Ovary (tissue), 9 donors: ENCODE results near the gene CROCC. TPM values are rescaled to one million over a fixed set of nuclear protein-coding genes. Genes with fewer than 3 reads are reported as not detected.
A peak's percentile ranks its signal among the peaks of the same experiment; 100 is the strongest.

ENCODE experiments used
- DNase-seq, 5 donors: peaks; one replicate each; pipeline ENCODE4 v3.0.0-alpha.2; 2019 to 2020
- H3K27ac ChIP-seq, 2 donors: fragments of 200-600 bp; one replicate each; pipeline versions ENCODE4 v1.5.1 to v1.8.0; 2019 to 2022
- H3K27me3 ChIP-seq: fragments of 200-600 bp; one replicate; pipeline ENCODE4 v1.8.0; 2022
- H3K36me3 ChIP-seq: fragments of 200-600 bp; sonication (generic); one replicate; pipeline ENCODE4 v1.5.1; 2019
- H3K4me1 ChIP-seq: one replicate; pipeline ENCODE4 v1.8.1; 2013; ENCODE audit warnings: mild to moderate bottlenecking, moderate library complexity; ENCODE audit not compliant: insufficient read depth
- H3K4me3 ChIP-seq: fragments of 200-600 bp; sonication (generic); one replicate; pipeline ENCODE4 v1.5.1; 2017
- H3K9me3 ChIP-seq, 2 donors: fragments of 200-600 bp in 1 of 2; sonication (generic) in 1 of 2; one replicate each; pipeline versions ENCODE4 v1.5.1 to v1.8.1; 2013 to 2019; ENCODE audit warnings: mild to moderate bottlenecking in 1 of 2, moderate library complexity in 1 of 2
- EP300 ChIP-seq: sonication (generic); formaldehyde crosslinking; IDR thresholded peaks from one replicate; pipeline ENCODE4 v1.6.1; 2017; ENCODE audit warnings: antibody characterized with exemption
- POLR2A ChIP-seq: fragments of 450-650 bp; IDR thresholded peaks from one replicate; pipeline ENCODE4 v1.6.1; 2017; ENCODE audit warnings: antibody characterized with exemption, mild to moderate bottlenecking, moderate library complexity
- WGBS, 3 donors: extraction: QIAGEN DNeasy Blood & Tissue Kit in 1 of 3; methylation state at CpG; one replicate each; pipeline versions ENCODE4 v1.1.5 to v1.1.7; 2013 to 2017; 5-methylcytosine and 5-hydroxymethylcytosine counted together
- intact Hi-C, 4 donors: fragments of 100-400 bp; cut with DNase I; formaldehyde crosslinking; loops; one replicate each; pipeline versions ENCODE4 v1.11.0 to v1.15.1; 2022 to 2023
- polyA plus RNA-seq, 2 donors: library from polyadenylated mRNA; stranded (reverse); fragments of 200-250 nt in 1 of 2; fragments of 350-450 nt in 1 of 2; fragmentation: Illumina TruSeq in 1 of 2; extraction: RNeasy Lipid Tissue Mini Kit (QIAGEN cat#74804) in 1 of 2; gene quantifications; one replicate each; pipeline ENCODE4 v1.2.3, GENCODE V29; 2013 to 2014
- total RNA-seq, 7 donors: library from RNA; depleted of rRNA in 2 of 7; stranded (reverse); fragments of >200 nt in 2 of 7; fragmentation: NEBNext Ultra II Directional in 3 of 7; extraction: Animal tissue kit (Norgen Biotek cat#: 25700) in 3 of 7; gene quantifications; one replicate each; pipeline versions ENCODE4 v1.1.0 to v1.2.4, GENCODE V29; 2016 to 2023
- TF ChIP-seq, protein P1 (sequence below), 3 donors: fragments of 450-650 bp in 2 of 3; fragments of 200-600 bp in 1 of 3; IDR thresholded peaks; one replicate each; pipeline versions ENCODE4 v1.5.1 to v1.8.0; 2016 to 2022; ENCODE audit warnings: antibody characterized with exemption in 3 of 3, mild to moderate bottlenecking in 1 of 3
- donor health status: DM: no; HTN: no; CAD: no; lungs with moderate emphysema.
- donor health status: DM: no; HTN: no; CAD: no.
- donor health status: Bipolar disorder and iron deficiency.
- donor health status: DM: yes; HTN: yes; CAD: no.
- donor health status: DM: no; HTN: no; CAD: no.
- donor health status: DM: yes; HTN: yes; CAD: no.

CROCC gene
- total and polyA plus RNA-seq, 9 donors: 1.7 to 49.1 (median 33.6) TPM

- intact Hi-C loops: no loop called here
- no peak overlapping the region for H3K4me3 ChIP-seq
- peaks cover 14% of the 10 kb centered on the region for H3K4me1 ChIP-seq
- TF ChIP-seq EP300: no peak
- TF ChIP-seq, protein P1, sequence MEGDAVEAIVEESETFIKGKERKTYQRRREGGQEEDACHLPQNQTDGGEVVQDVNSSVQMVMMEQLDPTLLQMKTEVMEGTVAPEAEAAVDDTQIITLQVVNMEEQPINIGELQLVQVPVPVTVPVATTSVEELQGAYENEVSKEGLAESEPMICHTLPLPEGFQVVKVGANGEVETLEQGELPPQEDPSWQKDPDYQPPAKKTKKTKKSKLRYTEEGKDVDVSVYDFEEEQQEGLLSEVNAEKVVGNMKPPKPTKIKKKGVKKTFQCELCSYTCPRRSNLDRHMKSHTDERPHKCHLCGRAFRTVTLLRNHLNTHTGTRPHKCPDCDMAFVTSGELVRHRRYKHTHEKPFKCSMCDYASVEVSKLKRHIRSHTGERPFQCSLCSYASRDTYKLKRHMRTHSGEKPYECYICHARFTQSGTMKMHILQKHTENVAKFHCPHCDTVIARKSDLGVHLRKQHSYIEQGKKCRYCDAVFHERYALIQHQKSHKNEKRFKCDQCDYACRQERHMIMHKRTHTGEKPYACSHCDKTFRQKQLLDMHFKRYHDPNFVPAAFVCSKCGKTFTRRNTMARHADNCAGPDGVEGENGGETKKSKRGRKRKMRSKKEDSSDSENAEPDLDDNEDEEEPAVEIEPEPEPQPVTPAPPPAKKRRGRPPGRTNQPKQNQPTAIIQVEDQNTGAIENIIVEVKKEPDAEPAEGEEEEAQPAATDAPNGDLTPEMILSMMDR (IDR thresholded peaks at IDR 0.05): no peak
- TF ChIP-seq POLR2A: no peak
- H3K9me3 ChIP-seq: no peaks in the 10 kb centered on the region
- H3K36me3 ChIP-seq: no peaks in the 10 kb centered on the region
- no peaks in the 10 kb centered on the region for H3K27me3 ChIP-seq
- DNase-seq: no peak
- WGBS, 3 donors: 86 to 91% (median 88%) methylated on average over 20 to 21 of the region's 21 CpGs
- peak overlapping the region in 1 of 2 donors; percentile 20 for H3K27ac ChIP-seq
Measured at GRCh38 chr1:16967962-16968361, 46.2 kb downstream of the CROCC start.

DNA sequence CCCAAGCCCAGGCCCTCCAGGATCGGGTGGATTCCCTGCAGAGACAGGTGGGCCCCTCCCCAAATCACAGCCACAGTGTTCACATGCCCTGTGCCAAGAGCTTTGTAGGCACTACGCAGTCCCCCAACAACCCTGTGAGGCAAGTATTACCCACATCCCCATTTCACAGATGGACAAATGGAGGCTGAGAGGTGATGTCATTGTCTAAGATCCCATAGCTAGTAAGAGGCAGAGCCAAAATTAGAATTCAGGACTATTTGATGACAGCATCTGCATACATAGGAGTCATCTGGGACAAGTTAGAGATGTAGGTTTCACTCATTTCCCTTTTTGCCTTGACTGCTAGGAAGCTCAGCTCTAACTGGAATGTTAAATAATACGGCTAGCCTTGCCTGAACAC lies 46.6 kb downstream of the CROCC start:
- no peaks in the 10 kb centered on the region for H3K27me3 ChIP-seq
- TF ChIP-seq POLR2A (no peak), EP300 (no peak)
- TF ChIP-seq, protein P1 (IDR thresholded peaks at IDR 0.05): no peak
- DNase-seq: no peak
- intact Hi-C loops: no loop called here
- H3K27ac ChIP-seq: peak overlapping the region in 1 of 2 donors; percentile 20
- no peak overlapping the region for H3K4me3 ChIP-seq
- H3K36me3 ChIP-seq: no peaks in the 10 kb centered on the region
- no peaks in the 10 kb centered on the region for H3K9me3 ChIP-seq
- peaks cover 14% of the 10 kb centered on the region for H3K4me1 ChIP-seq
- 95 to 97% (median 97%) methylated on average over 3 of the region's 3 CpGs for WGBS, 3 donors

DNA sequence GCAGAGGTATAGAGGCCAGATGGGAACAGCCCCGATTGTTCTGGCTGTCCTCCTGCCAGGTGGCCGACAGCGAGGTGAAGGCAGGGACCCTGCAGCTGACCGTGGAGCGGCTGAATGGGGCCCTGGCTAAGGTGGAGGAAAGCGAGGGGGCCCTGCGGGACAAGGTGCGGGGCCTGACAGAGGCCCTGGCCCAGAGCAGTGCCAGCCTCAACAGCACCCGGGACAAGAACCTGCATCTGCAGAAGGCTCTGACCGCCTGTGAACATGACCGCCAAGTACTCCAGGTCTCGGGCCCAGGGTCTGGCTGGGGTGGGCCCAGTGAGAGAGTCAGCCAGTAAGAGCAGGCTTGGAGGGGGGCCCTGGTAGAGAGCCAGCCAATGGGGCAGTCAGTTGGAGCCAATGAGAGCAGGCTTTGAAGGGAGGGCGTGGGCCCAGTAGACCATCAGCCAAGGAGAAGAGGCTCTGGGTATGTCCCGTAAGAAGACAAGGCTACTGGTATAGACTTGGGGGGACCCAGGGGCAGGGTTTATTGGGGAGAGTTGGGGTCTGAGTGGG lies 47.4 kb downstream of the CROCC start:
- H3K9me3 ChIP-seq: no peaks in the 10 kb centered on the region
- H3K27ac ChIP-seq: no peak overlapping the region
- no peaks in the 10 kb centered on the region for H3K36me3 ChIP-seq
- H3K4me1 ChIP-seq: peaks cover 14% of the 10 kb centered on the region
- intact Hi-C loops: no loop called here
- no peak for TF ChIP-seq EP300
- TF ChIP-seq, protein P1 (IDR thresholded peaks at IDR 0.05): no peak
- no peak for TF ChIP-seq POLR2A
- no peaks in the 10 kb centered on the region for H3K27me3 ChIP-seq
- WGBS, 3 donors: 88 to 93% (median 90%) methylated on average over 14 of the region's 14 CpGs
- H3K4me3 ChIP-seq: no peak overlapping the region
- no peak for DNase-seq

DNA sequence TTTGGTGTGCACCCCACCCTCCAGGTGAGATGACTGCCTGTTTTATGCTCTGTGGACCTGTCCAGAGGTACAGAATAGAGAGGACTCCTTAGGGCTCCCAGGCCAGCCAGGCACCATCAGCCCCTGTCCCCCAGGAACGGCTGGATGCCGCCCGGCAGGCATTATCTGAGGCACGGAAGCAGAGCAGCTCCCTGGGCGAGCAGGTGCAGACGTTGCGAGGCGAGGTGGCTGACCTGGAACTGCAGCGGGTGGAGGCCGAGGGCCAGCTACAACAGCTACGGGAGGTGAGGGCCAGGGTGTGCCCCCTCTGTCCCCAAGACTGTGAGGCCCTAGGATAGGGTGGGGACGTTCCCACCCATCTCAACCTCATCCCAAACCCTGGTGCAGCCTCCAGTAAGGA lies 47.9 kb downstream of the CROCC start:
- TF ChIP-seq POLR2A: no peak
- no peak for TF ChIP-seq EP300
- TF ChIP-seq, protein P1 (IDR thresholded peaks at IDR 0.05): no peak

More for the DNA sequence above, 47.9 kb downstream of the CROCC start:
- Histone ChIP-seq H3K27me3 (no peaks in the 10 kb centered on the region), H3K9me3 (no peaks in the 10 kb centered on the region), H3K4me3 (no peak overlapping the region), H3K4me1 (peaks cover 14% of the 10 kb centered on the region), H3K36me3 (no peaks in the 10 kb centered on the region), H3K27ac (no peak overlapping the region)
- WGBS, 3 donors: 95% methylated on average over 11 to 12 of the region's 12 CpGs
- intact Hi-C loops: no loop called here
- no peak for DNase-seq
